ENCODE measurements around the gene VAV1.
"Not testable (repeated sequence)": the region's sequence is repeated elsewhere in the genome, so short reads cannot be mapped to it uniquely, and the experiment has no call there.

VAV1 gene

DNA sequence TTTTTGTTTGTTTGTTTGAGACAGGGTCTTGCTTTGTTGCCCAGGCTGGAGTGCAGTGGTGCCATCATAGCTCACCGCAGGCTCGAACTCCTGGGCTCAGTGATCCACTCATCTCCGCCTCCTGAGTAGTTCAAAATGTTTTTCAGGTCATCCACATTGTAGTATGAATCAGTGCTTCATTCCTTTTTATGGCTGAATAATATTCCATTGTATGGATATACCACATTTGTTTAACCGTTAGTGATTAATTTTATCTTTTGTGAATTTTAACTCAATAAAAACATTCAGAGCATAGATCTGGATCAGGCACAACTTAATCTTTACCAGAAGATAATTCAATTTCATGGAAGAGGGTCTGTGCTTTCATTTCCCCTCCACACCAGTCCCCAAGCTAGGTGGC is 47.7 kb downstream of the VAV1 start:
- no peak for DNase-seq

DNA sequence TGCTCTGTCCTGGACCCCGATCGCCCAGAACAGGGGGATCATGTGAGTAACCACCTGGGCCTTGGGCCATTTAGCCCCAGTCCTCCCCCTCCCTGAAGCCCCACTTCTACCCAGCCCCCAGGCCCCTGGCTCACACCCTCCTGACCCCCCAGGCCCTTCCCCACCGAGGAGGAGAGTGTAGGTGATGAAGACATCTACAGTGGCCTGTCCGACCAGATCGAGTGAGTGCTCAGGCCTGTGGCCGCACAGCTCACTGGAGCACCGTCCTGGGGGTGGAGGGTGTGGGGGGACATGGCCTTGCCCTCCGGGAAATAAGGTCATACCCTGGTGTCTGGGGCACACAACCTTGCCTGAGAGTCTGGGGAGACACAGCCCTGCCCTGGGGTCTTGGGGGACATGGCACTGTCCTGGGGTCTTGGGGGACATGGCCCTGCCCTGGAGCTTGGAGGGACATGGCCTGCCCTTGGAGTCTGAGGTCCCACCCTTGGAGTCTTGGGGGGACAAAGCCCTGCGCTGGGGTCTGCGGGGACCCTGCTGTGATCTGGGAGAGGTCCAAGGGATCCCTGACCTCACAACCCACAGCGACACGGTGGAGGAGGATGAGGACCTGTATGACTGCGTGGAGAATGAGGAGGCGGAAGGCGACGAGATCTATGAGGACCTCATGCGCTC is 49.3 kb downstream of the VAV1 start:
- DNase-seq: no peak

DNA sequence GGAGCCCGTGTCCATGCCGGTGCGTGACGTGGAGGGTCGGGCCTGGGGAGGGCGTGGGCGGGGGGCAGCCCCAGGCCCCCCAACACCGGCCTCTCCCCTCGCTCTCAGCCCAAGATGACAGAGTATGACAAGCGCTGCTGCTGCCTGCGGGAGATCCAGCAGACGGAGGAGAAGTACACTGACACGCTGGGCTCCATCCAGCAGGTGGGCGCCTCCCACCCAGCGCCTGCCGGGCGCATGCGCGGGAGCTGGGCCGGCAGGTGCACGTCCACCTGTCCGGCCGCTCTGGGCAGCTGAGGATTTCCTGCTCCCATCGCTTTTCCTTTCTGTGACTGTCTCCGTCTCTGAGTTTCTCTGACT is 49.8 kb downstream of the VAV1 start:
- no peak for DNase-seq

DNA sequence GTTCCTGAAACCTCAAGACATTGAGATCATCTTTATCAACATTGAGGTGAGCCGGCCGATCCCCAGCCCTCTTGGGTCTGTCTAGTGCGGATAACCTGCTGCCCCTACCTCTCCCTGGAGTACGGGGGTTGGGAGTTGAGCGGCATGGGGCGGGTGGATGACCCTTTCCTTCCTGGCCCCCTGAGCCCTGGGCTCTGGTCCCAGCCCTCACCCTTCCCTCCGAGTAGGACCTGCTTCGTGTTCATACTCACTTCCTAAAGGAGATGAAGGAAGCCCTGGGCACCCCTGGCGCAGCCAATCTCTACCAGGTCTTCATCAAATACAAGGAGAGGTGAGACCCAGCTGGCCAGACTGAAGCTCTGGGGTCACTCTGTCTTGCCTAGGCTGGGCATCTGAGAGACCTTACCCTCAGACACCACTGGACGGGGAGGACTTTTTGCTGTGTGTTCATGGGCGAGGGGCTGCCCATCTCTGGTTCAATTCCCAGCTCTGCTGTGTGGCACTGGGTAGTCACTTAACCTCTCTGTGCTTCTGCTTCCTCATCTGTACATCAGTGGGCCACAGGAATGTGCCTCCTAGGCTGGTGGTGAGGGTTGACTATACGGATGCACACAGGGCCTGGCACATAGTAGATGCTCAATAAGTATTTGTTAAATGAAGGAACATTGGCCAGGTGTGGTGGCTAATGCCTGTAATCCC is 52.7 kb downstream of the VAV1 start:
- no peak for DNase-seq

DNA sequence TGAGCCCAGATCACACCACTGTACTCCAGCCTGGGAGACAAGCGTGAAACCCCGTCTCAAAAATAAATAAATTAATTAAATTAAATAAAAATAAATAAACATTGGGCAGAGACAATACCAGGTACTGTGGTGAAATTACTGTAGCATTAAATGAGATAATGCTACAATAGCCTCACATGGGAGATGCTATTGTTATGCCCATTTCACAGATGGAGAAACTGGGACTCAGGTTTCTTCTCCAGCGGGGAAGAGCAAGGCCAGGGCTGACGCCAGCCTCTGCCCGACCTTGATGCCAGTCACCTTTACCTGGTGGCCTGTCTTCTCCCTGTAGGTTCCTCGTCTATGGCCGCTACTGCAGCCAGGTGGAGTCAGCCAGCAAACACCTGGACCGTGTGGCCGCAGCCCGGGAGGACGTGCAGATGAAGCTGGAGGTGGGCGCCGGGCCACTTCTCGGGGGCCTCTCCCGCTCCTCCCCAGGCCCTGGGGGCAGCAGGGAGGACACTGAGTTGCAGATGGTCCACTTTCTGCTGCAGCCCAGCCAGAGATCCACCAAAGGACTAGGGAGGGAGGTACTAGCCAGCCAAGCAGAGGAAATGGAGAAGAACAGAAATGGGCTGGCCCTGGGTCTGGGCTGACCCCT is 53.9 kb downstream of the VAV1 start:
- no peak for DNase-seq

DNA sequence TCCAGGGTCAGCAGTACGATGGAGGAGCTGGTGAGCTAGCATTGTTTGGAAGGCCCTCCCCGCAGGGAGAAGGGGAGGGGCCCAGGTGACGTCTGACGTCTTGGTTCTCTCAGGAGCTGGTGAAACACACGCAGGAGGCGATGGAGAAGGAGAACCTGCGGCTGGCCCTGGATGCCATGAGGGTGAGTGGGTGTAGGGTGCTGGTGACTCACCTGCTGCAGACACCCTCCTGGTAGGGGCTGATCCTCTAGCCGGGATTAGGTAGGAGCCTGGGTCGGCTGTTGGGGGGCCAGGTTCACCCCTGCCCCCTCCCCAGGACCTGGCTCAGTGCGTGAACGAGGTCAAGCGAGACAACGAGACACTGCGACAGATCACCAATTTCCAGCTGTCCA is 55.8 kb downstream of the VAV1 start:
- DNase-seq: no peak

DNA sequence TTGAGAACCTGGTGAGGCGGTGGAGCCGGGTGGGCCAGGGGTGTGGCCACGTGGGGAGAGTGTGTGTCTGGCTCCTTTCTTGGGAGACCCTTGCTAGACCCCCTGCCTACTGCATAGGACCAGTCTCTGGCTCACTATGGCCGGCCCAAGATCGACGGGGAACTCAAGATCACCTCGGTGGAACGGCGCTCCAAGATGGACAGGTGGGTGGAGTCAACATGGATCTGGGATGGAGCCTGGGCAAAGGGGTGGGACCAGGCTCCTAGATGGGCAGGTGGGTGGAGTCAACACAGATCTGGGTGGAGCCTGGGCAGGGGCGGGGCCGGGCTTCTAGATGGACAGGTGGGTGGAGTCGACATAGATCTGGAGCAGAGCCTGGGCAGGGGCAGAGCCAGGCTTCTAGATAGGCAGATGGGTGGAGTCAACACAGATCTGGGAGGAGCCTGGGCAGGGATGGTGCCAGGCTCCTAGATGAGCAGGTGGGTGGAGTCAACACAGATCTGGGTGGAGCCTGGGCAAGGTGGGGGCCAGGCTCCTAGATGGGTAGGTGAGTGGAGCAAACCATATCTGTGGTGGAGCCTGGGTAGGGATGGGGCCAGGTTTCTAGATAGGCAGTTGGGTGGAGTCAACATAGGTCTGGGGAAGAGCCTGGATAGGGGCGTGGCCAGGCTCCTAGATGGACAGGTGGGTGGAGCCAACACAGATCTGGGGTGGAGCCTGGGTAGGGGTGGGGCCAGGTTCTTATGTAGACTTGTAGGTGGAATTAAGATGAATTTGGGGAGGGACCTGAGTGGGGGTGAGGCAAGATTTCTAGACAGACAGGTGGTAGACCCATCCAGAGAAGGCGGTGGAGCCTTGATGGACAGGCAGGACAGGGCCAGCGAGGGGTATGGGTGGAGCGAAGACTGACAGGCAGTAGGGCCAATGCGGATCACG is 56.5 kb downstream of the VAV1 start:
- peak; percentile 77 for DNase-seq

DNA sequence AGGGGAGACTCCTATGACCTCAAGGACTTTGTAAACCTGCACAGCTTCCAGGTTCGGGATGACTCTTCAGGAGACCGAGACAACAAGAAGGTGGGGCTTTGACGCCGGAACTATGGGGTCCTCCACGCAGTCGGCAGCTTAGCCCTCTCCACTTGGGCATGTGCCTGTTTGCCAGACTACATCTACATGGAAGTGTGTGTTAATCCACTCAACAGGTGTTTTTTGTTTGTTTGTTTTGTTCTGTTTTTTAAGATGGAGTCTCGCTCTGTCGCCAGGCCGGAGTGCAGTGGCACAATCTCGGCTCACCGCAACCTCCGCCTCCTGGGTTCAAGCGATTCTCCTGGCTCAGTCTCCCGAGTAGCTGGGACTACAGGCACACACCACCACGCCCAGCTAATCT is 57.3 kb downstream of the VAV1 start:
- DNase-seq: not testable (repeated sequence)

DNA sequence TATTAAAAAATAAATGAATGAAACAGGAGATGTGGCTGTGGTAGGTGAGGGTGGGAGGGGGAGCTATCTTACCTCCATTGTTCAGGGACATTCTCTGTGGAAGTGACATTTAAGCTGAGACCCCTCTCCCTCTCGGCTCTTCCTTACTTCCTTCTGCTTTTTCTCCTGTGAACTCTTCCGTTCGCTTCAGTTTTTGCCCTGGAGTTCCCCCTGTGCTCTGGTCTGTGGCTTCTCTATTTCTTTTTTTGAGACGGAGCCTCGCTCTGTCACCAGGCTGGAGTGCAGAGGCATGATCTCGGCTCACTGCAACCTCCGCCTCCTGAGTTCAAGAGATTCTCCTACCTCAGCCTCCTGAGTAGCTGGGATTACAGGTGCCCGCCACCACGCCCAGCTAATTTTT is 58.6 kb downstream of the VAV1 start:
- not testable (repeated sequence) for DNase-seq

DNA sequence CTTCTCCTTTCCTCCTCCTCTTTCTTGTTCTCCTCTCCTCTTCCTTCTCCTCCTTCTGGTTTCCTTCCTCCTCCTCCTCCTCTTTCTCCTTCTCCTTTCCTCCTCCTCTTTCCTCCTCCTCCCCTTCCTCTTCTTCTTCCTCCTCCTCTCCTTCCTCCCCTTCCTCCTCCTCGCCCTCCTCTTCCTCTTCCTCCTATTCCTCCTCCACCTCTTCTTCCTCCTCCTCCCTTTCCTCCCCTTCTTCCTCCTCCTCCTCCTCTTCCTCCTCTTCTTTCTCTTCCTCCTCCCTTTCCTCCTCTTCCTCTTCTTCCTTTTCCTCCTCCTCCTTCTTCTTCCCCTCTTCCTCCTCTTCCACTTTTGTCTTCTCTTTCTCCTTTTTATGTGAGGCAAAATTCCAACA is 59.9 kb downstream of the VAV1 start:
- DNase-seq: no peak

DNA sequence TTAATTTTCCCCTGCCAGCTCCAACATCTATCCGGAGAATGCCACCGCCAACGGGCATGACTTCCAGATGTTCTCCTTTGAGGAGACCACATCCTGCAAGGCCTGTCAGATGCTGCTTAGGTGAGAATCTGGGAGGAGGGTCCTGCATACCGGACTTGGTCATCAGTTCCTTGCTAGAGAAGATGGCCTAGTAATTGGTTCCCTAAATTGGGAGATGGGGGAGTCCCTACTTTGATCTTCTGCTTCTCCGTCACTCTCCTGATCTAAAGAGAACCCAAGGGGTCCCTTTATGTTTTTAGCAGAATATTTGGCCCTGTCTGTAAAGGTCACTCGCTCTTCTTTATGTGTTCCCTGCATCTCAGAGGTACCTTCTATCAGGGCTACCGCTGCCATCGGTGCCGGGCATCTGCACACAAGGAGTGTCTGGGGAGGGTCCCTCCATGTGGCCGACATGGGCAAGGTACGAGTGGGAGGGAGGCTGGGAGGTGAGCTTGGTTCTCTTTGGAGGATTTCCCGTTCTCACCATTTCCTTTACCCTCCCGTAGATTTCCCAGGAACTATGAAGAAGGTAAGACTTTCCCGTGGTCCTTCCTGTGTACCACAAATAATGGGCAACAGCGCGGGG is 60.8 kb downstream of the VAV1 start:
- no peak for DNase-seq

DNA sequence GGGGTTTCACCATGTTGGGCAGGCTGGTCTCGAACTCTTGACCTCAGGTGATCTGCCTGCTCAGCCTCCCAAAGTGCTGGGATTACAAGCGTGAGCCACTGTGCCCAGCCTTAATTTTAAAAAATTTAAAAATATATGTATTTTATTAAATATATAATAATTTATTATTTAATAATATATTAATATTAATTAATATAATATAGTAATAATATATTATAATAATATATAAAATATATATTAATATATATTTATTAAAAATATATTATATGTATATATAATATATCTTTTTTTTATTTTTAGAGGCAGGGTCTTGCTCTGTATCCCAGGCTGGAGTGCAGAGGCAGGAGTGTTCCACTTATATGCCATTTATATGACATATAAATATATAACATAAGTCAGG is 61.9 kb downstream of the VAV1 start:
- no peak for DNase-seq

DNA sequence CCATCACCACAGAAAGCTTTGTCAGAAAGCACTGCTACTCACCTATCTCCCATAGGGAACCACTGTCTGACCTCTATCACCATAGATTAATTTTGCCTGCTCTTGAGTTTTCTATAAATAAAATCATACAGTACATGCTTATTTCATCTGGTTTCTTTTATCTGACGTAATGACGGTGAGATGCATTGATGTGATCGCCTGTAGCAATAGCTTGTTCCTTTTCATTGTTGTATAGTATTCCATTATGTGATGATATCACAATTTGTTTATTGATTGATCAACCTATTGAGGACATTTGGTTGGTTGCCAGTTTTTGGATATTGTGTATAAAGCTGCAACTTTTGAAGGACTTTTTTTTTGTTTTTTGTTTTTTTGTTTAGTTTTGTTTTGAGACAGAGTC is 63.0 kb downstream of the VAV1 start:
- no peak for DNase-seq

DNA sequence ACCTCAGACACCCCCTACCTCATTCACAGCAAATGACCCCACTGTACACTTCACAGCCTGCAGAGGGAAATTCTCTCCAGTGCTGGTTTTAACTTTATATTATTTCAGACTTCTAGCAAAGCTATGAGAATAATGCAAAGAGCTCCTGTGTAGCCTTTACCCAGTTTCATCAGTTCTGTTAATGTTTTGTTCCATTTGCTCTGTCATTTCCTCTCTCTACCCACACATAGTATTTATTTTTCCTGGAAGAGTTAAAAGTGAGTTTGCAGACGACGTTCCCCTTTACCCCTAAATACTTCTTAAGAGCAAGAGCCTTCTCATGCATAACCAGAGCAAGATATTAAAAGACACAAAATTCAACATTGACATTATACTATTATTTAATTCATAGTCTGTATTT is 65.0 kb downstream of the VAV1 start:
- DNase-seq: no peak

DNA sequence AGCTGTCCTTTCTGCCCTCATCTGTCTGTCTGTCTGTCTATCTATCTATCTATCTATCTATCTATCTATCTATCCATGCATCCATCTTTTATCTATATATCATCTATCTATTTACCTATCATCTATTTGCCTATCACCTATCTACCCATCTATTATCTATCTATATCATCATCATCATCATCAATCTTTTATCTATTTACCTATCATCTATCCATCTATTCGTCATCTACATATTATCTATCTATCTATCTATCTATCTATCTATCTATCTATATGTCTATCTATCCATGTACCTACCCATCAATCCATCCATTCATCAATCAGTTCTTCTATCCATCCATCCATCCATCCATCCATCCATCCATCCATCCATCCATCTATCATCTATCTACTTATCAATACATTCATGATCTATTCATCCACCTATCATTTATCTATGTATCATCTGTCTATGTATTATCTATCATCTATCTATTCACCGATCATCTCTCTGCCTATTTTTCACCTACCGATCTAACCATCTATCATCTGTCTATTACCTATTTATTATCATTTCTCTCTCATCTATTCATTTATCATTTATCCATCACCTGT is 65.7 kb downstream of the VAV1 start:
- DNase-seq: no peak

DNA sequence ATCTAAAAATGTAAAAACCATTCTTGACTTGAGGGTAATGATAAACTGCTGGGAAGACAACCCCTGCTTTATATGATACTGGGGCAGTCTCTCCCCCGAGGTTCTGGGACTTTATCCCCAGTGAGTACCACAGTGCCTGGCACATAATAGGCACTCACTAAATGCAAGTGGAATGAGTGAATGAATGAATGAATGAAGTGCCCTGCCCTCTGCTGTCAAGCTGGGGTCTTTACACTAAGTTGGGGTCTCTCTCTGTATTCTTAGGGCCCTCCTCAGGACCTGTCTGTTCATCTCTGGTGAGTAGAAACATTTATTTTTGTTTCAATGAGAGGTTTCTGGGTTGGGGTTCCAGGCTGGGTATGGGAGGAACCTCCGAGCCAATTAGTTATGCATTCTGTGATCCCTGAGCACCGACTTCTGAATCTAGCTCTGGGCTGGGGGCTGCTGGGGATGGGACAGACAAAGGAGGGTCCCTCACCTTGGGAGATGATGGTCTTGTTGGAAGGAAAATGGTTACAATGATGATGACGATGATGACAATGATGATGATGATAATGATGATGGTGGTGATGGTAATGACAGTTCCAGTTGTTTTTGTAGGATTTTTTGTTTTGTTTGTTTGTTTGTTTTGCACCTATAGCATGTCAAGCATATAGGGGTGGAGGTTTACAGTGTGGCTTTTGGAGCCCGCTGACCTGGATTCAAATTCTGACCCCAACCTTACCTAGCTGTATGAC is 70.5 kb downstream of the VAV1 start:
- no peak for DNase-seq

DNA sequence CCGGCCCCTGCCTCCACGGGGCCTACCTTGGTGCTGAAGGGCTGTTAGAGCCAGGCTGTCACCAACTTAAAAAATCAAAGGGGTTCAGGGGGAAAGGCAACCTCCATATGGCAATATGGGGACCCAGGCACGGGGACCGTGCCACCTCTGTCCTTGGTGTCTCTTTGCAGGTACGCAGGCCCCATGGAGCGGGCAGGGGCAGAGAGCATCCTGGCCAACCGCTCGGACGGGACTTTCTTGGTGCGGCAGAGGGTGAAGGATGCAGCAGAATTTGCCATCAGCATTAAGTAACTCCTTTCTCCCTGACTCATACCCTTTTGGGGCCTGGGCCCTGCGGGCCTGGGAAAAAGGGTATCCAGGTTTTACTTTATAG is 75.3 kb downstream of the VAV1 start:
- no peak for DNase-seq

DNA sequence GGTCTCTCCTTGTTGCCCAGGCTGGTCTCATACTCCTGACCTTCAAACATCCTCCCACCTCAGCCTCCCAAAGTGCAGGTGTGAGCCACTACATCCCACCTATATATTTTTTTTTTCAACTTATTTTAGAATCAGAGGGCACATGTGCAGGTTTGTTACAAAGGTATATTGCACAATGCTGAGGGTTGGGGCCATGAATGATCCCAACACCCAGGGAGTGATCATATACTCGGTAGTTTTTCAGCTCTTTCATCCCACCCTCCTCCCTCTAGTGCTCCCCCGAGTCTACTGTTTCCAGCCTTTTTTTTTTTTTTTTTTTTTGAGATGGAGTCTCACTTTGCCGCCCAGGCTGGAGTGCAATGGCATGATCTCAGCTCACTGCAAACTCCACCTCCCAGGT is 76.5 kb downstream of the VAV1 start:
- no peak for DNase-seq

DNA sequence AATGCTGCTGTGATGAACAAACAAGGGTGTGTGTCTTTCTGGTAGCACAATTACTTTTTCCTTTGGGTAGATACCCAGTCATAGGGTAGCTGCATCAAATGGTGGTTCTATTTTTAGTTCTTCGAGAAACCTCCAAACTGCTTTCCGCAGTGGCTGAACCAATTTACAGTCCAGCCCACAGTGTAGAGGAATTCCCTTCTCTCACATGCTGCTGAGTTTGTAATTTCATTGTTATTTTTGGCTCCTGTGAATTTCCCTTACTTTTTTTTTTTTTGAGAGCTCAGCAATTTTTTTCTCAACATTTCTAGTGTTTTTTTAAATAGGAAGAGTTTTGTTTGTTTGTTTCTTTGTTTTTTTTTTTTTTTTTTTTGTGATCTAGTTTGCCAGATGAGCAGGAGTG is 77.4 kb downstream of the VAV1 start:
- no peak for DNase-seq

DNA sequence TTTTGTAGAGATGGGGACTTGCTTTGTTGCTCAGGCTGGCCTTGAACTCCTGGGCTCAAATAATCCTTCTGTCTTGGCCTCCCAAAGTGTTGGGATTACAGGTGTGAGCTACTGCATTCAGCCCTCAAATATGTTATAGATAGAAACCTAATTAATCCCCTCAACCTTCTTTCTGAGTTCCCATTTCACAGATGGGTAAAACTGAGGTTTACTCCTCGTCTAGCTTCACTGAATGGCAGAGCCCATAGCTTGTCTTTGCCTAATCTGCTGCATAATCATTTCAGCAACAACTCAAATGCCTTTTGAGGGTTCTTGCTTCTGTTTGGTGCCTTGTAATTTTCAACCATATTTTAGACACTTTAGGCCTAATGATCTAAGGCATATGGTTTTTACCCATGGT is 78.9 kb downstream of the VAV1 start:
- no peak for DNase-seq

DNA sequence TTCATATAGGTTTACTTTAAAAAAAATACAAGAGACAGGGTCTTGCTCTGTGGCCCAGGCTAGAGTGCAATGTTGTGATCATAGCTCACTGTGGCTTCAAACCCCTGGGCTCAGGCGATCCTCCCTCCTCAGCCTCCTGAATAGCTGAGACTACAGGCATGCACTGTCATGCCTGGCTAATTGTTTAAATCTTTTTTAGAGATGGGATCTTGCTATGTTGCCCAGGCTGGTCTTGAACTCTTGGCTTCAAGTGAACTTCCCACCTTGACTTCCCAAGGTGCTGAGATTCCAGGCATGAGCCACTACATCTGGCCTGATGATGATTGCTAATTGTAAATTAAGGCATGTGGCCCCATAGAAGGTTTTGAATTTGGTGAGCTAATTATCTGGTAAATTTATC is 79.5 kb downstream of the VAV1 start:
- no peak for DNase-seq

DNA sequence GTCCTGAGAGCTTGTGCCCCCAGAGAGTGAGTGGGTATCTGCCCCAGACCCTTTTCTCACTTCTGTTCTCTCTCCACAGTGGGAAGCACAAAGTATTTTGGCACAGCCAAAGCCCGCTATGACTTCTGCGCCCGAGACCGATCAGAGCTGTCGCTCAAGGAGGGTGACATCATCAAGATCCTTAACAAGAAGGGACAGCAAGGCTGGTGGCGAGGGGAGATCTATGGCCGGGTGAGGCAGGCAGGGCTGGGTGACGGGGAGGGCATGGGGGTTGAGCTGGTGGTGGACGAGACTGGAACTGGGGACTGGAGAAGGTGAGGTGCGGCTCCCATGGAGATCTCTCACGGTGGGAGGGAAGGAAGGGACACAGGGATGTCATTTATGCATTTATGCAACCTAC is 81.4 kb downstream of the VAV1 start:
- DNase-seq: no peak

Measured in stimulated activated CD4-positive, alpha-beta T cell treated with anti-CD3 and anti-CD28 coated beads, Interleukin-1b, Interleukin-23, amount 100 ng/mL, for 48 hours (primary cell).